Adrenal gland (tissue), 12 donors: ENCODE results near the gene HOXA5. TPM values are rescaled to one million over a fixed set of nuclear protein-coding genes. Genes with fewer than 3 reads are reported as not detected.

Experiments used
- DNase-seq, 7 donors: peaks; one replicate each; pipeline ENCODE4 v3.0.0-alpha.2; 2019 to 2020
- H3K27ac ChIP-seq, 5 donors: fragments of 200-600 bp; sonication (generic) in 4 of 5; 1 replicate in 3 of 5; 2 replicates in 2 of 5; pipeline versions ENCODE4 v1.5.1 to v1.8.0; 2016 to 2020; ENCODE audit warnings: mild to moderate bottlenecking in 1 of 5
- H3K27me3 ChIP-seq: fragments of 200-600 bp; 2 replicates; pipeline ENCODE4 v1.8.0; 2021
- H3K36me3 ChIP-seq, 2 donors: fragments of 200-600 bp; replicated peaks in 1 of 2; 1 replicate in 1 of 2; 2 replicates in 1 of 2; pipeline versions ENCODE4 v1.5.1 to v1.8.0; 2018 to 2022
- H3K4me1 ChIP-seq, 2 donors: fragments of 200-600 bp; replicated peaks in 1 of 2; 1 replicate in 1 of 2; 2 replicates in 1 of 2; pipeline versions ENCODE4 v1.5.1 to v1.8.0; 2018 to 2021
- H3K4me3 ChIP-seq, 4 donors: fragments of 200-600 bp; sonication (generic) in 3 of 4; one replicate each; pipeline ENCODE4 v1.5.1; 2016 to 2018
- H3K9me3 ChIP-seq, 3 donors: fragments of 200-600 bp; sonication (generic) in 1 of 3; replicated peaks in 1 of 3; 1 replicate in 2 of 3; 2 replicates in 1 of 3; pipeline versions ENCODE4 v1.5.1 to v1.8.0; 2016 to 2021
- CTCF ChIP-seq, 6 experiments: fragments of 450-650 bp in 4 of 6; fragments of 200-600 bp in 2 of 6; sonication (generic) in 1 of 6; IDR thresholded peaks; 1 replicate in 5 of 6; 2 replicates in 1 of 6; pipeline versions ENCODE4 v1.5.1 to v1.8.0; 2016 to 2021; ENCODE audit warnings: antibody characterized with exemption in 6 of 6, mild to moderate bottlenecking in 2 of 6, moderate library complexity in 1 of 6
- POLR2A ChIP-seq, 2 donors: fragments of 450-650 bp; IDR thresholded peaks; one replicate each; pipeline ENCODE4 v1.6.1; 2017; ENCODE audit warnings: antibody characterized with exemption in 2 of 2, mild to moderate bottlenecking in 2 of 2, moderate library complexity in 1 of 2
- WGBS, 4 donors: extraction: QIAGEN DNeasy Blood & Tissue Kit in 2 of 4; methylation state at CpG; one replicate each; pipeline versions ENCODE4 v1.1.5 to v1.1.7; 2013 to 2017; 5-methylcytosine and 5-hydroxymethylcytosine counted together
- intact Hi-C, 2 donors: fragments of 100-400 bp; cut with DNase I; formaldehyde crosslinking; loops; one replicate each; pipeline versions ENCODE4 v1.14.1 to v1.15.0; 2022 to 2023
- polyA plus RNA-seq, 3 donors: library from polyadenylated mRNA; stranded (reverse); fragments of 200-250 nt in 2 of 3; fragments of 350-450 nt in 1 of 3; fragmentation: Illumina TruSeq in 1 of 3; extraction: RNeasy Lipid Tissue Mini Kit (QIAGEN cat#74804) in 1 of 3; gene quantifications; one replicate each; pipeline ENCODE4 v1.2.3, GENCODE V29; 2013 to 2014
- total RNA-seq, 9 donors: library from RNA; depleted of rRNA in 4 of 9; stranded (reverse); fragments of >200 nt in 4 of 9; fragments of 120-200 nt in 1 of 9; fragmentation: NEBNext Ultra II Directional in 1 of 9; extraction: Animal tissue kit (Norgen Biotek cat#: 25700) in 1 of 9; gene quantifications; one replicate each; pipeline versions ENCODE4 v1.1.0 to v1.2.4, GENCODE V29; 2013 to 2023
- donor health status: healthy with polysubstance abuse.
- donor health status: Bipolar disorder and iron deficiency.
- donor health status: DM: yes; HTN: yes; CAD: no.
- donor health status: DM: no; HTN: no; CAD: no.
- donor health status: DM: no; HTN: no; CAD: no.
- donor health status: DM: yes; HTN: yes; CAD: no.

Gene HOXA5
- total and polyA plus RNA-seq, 12 donors = 21.8 to 132 (median 57.0) TPM

- no peak for TF ChIP-seq CTCF (IDR thresholded peaks at IDR 0.05)
- TF ChIP-seq POLR2A (IDR thresholded peaks at IDR 0.05) = no peak
- H3K36me3 ChIP-seq = peaks cover 0 to 12% of the 10 kb centered on the region in 2 donors
- H3K4me3 ChIP-seq = peak within 1 kb of the TSS in 2 of 4 donors; percentile 38 to 63
- intact Hi-C loops = no loop called here
- no peaks in the 10 kb centered on the region for H3K9me3 ChIP-seq
- H3K27me3 ChIP-seq = no peaks in the 10 kb centered on the region
- H3K27ac ChIP-seq = peak within 1 kb of the TSS; percentile 70 to 99 (median 92)
- peak; percentile 84 to 95 (median 92) for DNase-seq
- peaks cover 9 to 27% of the 10 kb centered on the region in 2 donors for H3K4me1 ChIP-seq
- 10 to 29% (median 14%) methylated on average over 26 to 63 of the region's 63 CpGs for WGBS, 4 donors
Measured at GRCh38 chr7:27147199-27148030, 3.9 kb upstream of the HOXA5 start, which contains the start of gene HOXA6. HOXA6 (minus strand) TSS chr7:27147774; CDS start chr7:27147749, 25 bp downstream.

GRCh38 chr7:27146491-27147198 is 3.2 kb upstream of the HOXA5 start:
- peak overlapping the region in 1 of 4 donors; percentile 63 for H3K4me3 ChIP-seq
- 61 to 73% (median 71%) methylated on average over 5 of the region's 5 CpGs for WGBS, 4 donors
- no peaks in the 10 kb centered on the region for H3K9me3 ChIP-seq
- peaks cover 0 to 12% of the 10 kb centered on the region in 2 donors for H3K36me3 ChIP-seq
- peak in 4 of 7 donors; percentile 19 to 54 (median 24) for DNase-seq
- no peak for TF ChIP-seq CTCF (IDR thresholded peaks at IDR 0.05)
- TF ChIP-seq POLR2A (IDR thresholded peaks at IDR 0.05) = no peak
- H3K4me1 ChIP-seq = peaks cover 11 to 29% of the 10 kb centered on the region in 2 donors
- H3K27ac ChIP-seq = peak overlapping the region; percentile 70 to 99 (median 92)
- intact Hi-C loops = no loop called here
- H3K27me3 ChIP-seq = no peaks in the 10 kb centered on the region

- Histone ChIP-seq H3K4me3 (peak overlapping the region in 1 of 4 donors; percentile 17), H3K4me1 (peaks cover 16 to 28% of the 10 kb centered on the region in 2 donors), H3K9me3 (no peaks in the 10 kb centered on the region), H3K36me3 (peaks cover 0 to 12% of the 10 kb centered on the region in 2 donors), H3K27me3 (no peaks in the 10 kb centered on the region), H3K27ac (peak overlapping the region in 4 of 5 donors; percentile 42 to 99 (median 96))
- WGBS, 4 donors = 72 to 78% (median 73%) methylated on average over 9 to 11 of the region's 11 CpGs
- TF ChIP-seq POLR2A (IDR thresholded peaks at IDR 0.05) (no peak), CTCF (IDR thresholded peaks at IDR 0.05) (no peak)
- DNase-seq = peak in 2 of 7 donors; percentile 24 to 28
- intact Hi-C loops = no loop called here
Measured at GRCh38 chr7:27145914-27146412, 2.5 kb upstream of the HOXA5 start.
